Activated CD4-positive, alpha-beta T cell treated with anti-CD3 and anti-CD28 coated beads, Interleukin-2, amount 50 U/mL, for 4 hours (primary cell): Measurements from ENCODE around the gene NFKB1.

Experiments used
- DNase-seq, 2 experiments: peaks; one replicate each; pipeline ENCODE4 v3.0.0-alpha.2; 2020

NFKB1 gene

GRCh38 chr4:102633100-102633499, 131.9 kb downstream of the NFKB1 start:
- DNase-seq: no peak

- DNase-seq: no peak
Measured at GRCh38 chr4:102637391-102637790, 136.2 kb downstream of the NFKB1 start.

- no peak for DNase-seq
Measured at GRCh38 chr4:102638621-102639020, 137.5 kb downstream of the NFKB1 start.

GRCh38 chr4:102639598-102639997, 138.4 kb downstream of the NFKB1 start:
- no peak for DNase-seq

- no peak for DNase-seq
Measured at GRCh38 chr4:102640669-102641068, 139.5 kb downstream of the NFKB1 start.

- DNase-seq: no peak
Measured at GRCh38 chr4:102641793-102642192, 140.6 kb downstream of the NFKB1 start.

GRCh38 chr4:102642631-102643298, 141.6 kb downstream of the NFKB1 start:
- no peak for DNase-seq

GRCh38 chr4:102647117-102647516, 146.0 kb downstream of the NFKB1 start:
- DNase-seq: no peak

- DNase-seq: no peak
Measured at GRCh38 chr4:102657206-102657605, 156.0 kb downstream of the NFKB1 start.

- DNase-seq: no peak
Measured at GRCh38 chr4:102663073-102663472, 161.9 kb downstream of the NFKB1 start.

GRCh38 chr4:102665527-102665926, 164.4 kb downstream of the NFKB1 start:
- DNase-seq: no peak
